NB4 (cell line): Measurements from ENCODE around the gene CASZ1.

Experiments used
- CTCF ChIP-seq: IDR thresholded peaks from one replicate; pipeline ENCODE4 v1.5.1; 2012; ENCODE audit warnings: low read depth, low read length
- MAX ChIP-seq: IDR thresholded peaks from 2 replicates; pipeline ENCODE4 v1.6.1; 2011; ENCODE audit warnings: low read depth, low read length

GRCh38 chr1:10624256-10625050, 172.0 kb downstream of the CASZ1 start:
- no peak for TF ChIP-seq CTCF
- no peak for TF ChIP-seq MAX
